ENCODE data around the gene BCKDK.

BCKDK gene

DNA sequence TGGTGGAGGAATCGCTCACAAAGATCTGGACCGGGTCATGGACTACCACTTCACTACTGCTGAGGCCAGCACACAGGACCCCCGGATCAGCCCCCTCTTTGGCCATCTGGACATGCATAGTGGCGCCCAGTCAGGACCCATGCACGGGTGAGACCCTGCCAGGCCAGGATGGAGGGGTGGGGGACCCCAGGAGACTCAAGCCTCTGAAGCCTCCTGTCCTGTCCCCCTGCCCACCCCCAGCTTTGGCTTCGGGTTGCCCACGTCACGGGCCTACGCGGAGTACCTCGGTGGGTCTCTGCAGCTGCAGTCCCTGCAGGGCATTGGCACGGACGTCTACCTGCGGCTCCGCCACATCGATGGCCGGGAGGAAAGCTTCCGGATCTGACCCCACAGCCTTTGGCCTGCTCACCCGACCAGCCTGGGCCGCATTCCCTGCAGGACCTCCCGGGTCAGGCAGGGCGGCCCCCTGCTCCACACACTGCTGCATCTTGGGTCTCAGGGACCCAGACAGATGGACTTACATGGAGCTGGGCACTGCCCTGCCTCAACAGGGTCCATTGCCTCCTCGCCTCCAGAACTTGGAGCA is 3.8 kb downstream of the BCKDK start:
- Histone ChIP-seq H3K36me3 (peaks cover 37% of the 10 kb centered on the region), H3K27ac (peak overlapping the region; percentile 93), H3K4me3 (ENCODE audit: low read depth in 1 of 2, low read length in 1 of 2) (no peak overlapping the region), H3K9me3 (no peaks in the 10 kb centered on the region), H3K27me3 (no peaks in the 10 kb centered on the region), H3K4me1 (ENCODE audit: control insufficient read depth in 1 of 2, insufficient read depth in 1 of 2, low read depth in 1 of 2, low read length in 1 of 2) (peaks cover 45 to 55% of the 10 kb centered on the region in 2 experiments)
- TF ChIP-seq, protein P1, sequence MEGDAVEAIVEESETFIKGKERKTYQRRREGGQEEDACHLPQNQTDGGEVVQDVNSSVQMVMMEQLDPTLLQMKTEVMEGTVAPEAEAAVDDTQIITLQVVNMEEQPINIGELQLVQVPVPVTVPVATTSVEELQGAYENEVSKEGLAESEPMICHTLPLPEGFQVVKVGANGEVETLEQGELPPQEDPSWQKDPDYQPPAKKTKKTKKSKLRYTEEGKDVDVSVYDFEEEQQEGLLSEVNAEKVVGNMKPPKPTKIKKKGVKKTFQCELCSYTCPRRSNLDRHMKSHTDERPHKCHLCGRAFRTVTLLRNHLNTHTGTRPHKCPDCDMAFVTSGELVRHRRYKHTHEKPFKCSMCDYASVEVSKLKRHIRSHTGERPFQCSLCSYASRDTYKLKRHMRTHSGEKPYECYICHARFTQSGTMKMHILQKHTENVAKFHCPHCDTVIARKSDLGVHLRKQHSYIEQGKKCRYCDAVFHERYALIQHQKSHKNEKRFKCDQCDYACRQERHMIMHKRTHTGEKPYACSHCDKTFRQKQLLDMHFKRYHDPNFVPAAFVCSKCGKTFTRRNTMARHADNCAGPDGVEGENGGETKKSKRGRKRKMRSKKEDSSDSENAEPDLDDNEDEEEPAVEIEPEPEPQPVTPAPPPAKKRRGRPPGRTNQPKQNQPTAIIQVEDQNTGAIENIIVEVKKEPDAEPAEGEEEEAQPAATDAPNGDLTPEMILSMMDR (IDR thresholded peaks at IDR 0.05): no peak

DNA sequence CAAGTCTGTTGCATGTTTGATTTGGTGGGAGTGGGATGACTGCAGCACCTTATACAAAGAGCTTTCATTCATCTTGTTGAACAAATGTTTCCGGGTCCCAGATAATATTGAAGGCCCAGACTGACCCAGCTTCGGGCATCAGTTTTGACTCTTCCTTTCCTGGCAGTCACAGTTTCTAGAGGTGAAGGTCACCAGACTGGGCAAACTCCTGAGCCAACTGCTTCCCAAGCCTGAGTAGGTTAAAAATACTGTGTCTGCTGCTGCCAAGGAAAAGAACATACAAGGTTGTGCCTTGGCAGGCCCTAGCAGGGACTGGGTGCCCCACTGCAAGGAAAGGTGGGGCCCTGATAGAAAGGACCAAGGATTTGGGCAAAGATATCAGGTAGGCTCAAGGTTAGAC is 4.5 kb downstream of the BCKDK start:
- no peaks in the 10 kb centered on the region for H3K9me3 ChIP-seq
- peaks cover 45 to 57% of the 10 kb centered on the region in 2 experiments for H3K4me1 ChIP-seq (ENCODE audit: control insufficient read depth in 1 of 2, insufficient read depth in 1 of 2, low read depth in 1 of 2, low read length in 1 of 2)
- peaks cover 37% of the 10 kb centered on the region for H3K36me3 ChIP-seq
- peak overlapping the region; percentile 93 for H3K27ac ChIP-seq
- no peaks in the 10 kb centered on the region for H3K27me3 ChIP-seq
- TF ChIP-seq, protein P1 (IDR thresholded peaks at IDR 0.05): no peak
- peak overlapping the region in 1 of 2 experiments; percentile 43 for H3K4me3 ChIP-seq (ENCODE audit: low read depth in 1 of 2, low read length in 1 of 2)

DNA sequence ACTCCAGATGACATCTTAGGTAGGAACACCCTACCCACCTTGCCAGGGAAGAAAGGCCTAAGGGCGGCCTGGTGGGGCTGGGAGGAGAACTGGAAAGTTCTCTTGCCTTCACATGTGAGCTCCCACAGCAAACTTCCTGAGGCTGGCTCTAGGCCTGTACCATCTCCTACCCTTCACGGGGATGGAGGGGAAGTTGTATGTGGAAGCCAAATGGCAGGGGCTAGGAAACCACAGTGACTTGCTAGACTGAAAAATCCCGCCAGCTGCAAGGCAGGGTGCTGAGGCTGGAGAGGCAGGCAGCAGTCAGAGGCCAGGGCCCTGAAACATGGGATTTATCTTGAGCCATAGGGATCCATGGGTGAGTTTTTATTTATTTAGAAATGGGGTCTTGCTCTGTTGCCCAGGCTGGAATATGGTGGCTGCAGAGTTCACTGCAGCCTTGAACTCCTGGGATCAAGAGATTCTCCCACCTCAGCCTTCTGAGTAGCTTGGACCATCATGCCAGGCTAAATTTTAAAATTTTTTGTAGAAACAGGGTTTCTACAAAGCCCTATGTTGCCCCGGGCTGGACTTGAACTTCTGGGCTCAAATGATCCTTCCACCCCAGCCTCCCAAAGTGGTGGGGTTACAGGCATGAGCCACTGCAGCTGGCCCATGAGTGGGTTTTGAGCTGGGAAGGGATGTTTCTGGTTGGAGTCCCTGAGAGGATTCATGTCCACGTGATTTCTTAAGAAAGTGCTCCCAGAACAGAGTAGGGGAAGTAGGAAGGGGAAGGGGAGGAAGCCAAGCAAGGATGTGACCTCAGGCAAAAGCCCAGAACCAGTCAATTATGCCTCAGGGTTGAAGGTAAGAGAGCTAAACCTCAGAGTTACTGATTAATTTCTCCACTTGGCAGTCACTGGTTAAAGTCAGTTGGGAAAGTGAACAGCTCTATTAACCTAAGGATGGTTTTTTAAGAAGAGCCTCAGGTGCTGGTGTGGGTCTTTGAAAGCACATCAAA is 5.2 kb downstream of the BCKDK start:
- H3K4me3 ChIP-seq (ENCODE audit: low read depth in 1 of 2, low read length in 1 of 2): peak overlapping the region; percentile 1 to 43
- no peaks in the 10 kb centered on the region for H3K27me3 ChIP-seq
- peak overlapping the region; percentile 93 for H3K27ac ChIP-seq
- H3K4me1 ChIP-seq (ENCODE audit: control insufficient read depth in 1 of 2, insufficient read depth in 1 of 2, low read depth in 1 of 2, low read length in 1 of 2): peaks cover 46 to 57% of the 10 kb centered on the region in 2 experiments
- TF ChIP-seq, protein P1 (IDR thresholded peaks at IDR 0.05): no peak
- no peaks in the 10 kb centered on the region for H3K9me3 ChIP-seq
- peaks cover 37% of the 10 kb centered on the region for H3K36me3 ChIP-seq

DNA sequence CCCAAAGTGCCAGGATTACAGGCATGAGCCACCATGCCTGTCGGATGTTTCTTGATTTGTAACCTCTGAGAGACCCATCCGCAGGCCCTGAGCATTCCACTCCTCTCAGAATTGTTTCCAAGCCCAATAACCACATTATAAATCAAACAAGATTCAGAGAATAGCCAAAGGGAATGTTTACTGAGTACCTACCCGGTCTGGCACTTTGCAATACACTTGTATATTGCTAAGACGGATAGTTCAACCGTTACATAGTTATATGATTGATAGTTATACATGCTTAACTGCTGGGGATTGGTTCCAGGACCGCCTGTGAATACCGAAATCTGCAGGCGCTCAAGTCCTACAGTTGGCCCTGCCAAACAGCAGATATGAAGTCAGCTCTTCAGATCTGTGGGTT is 6.3 kb downstream of the BCKDK start:
- H3K4me3 ChIP-seq (ENCODE audit: low read depth in 1 of 2, low read length in 1 of 2): no peak overlapping the region
- no peaks in the 10 kb centered on the region for H3K9me3 ChIP-seq
- peaks cover 51 to 58% of the 10 kb centered on the region in 2 experiments for H3K4me1 ChIP-seq (ENCODE audit: control insufficient read depth in 1 of 2, insufficient read depth in 1 of 2, low read depth in 1 of 2, low read length in 1 of 2)
- peak overlapping the region; percentile 93 for H3K27ac ChIP-seq
- peaks cover 33% of the 10 kb centered on the region for H3K36me3 ChIP-seq
- no peaks in the 10 kb centered on the region for H3K27me3 ChIP-seq
- TF ChIP-seq, protein P1 (IDR thresholded peaks at IDR 0.05): no peak

DNA sequence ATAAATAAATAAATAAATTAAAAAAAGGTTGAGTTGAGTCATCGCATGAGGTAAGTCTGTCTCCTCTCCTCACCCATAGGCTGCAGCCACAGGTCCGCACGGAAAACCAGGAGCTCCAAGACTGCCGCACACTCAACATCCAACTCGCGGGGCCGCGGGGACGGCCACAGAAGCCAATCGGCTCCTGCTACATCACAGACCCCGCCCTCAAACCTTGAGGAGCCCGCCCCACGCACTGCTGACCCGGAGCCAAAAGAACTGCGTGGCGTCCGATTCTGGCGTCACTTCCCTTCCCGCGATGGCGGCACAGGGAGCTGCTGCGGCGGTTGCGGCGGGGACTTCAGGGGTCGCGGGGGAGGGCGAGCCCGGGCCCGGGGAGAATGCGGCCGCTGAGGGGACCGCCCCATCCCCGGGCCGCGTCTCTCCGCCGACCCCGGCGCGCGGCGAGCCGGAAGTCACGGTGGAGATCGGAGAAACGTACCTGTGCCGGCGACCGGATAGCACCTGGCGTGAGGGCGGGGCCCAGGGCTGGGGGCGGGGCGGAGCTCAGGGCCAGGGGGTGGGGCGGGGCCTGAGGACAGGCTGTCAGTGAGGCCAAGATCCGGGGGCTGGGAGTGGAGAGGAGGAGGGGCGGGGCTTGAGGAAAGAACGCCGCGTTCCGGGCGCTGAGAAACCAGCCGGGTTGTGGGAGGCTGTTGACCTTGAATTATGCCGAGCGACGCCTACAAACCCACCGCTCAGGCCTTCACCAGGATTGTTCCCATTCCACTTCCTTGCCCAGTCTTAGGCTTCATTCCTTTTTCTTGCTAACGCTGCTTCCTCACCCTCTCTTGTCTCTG is 9.4 kb downstream of the BCKDK start, which contains the start of gene KAT8:
TSS of gene KAT8 (plus strand) at position 281 of the 839 bp plus-strand sequence. CDS start at position 299, 18 bp downstream.
- Histone ChIP-seq H3K4me1 (ENCODE audit: control insufficient read depth in 1 of 2, insufficient read depth in 1 of 2, low read depth in 1 of 2, low read length in 1 of 2) (peaks cover 52 to 59% of the 10 kb centered on the region in 2 experiments), H3K9me3 (no peaks in the 10 kb centered on the region), H3K27me3 (no peaks in the 10 kb centered on the region), H3K27ac (peak within 1 kb of the TSS; percentile 99), H3K4me3 (ENCODE audit: low read depth in 1 of 2, low read length in 1 of 2) (peak within 1 kb of the TSS; percentile 70 to 99), H3K36me3 (peaks cover 27% of the 10 kb centered on the region)
- TF ChIP-seq, protein P1 (IDR thresholded peaks at IDR 0.05): no peak

Data from neutrophil (primary cell).